H54 (cell line): Measurements from ENCODE around the gene ADAMTS12.
A peak's percentile ranks its signal among the peaks of the same experiment; 100 is the strongest.
"Not testable (repeated sequence)": the region's sequence is repeated elsewhere in the genome, so short reads cannot be mapped to it uniquely, and the experiment has no call there.

Experiments used
- DNase-seq: peaks from one replicate; pipeline ENCODE4 v3.0.0; 2011; ENCODE audit warnings: low spot score, mixed read lengths; ENCODE audit not compliant: insufficient read length
- FAIRE-seq: peaks from 3 replicates; lab custom pipeline; 2011; peaks lifted over from hg19 to GRCh38; lab: Jason Lieb, UNC
- POLR2A ChIP-seq: IDR thresholded peaks from 2 replicates; pipeline ENCODE4 v1.6.1; 2011; ENCODE audit warnings: low read depth, mild to moderate bottlenecking, low read length

Gene ADAMTS12

GRCh38 chr5:33579789-33580188 lies 312.0 kb downstream of the ADAMTS12 start:
- FAIRE-seq (no peak), DNase-seq (no peak)
- TF ChIP-seq POLR2A: no peak

- TF ChIP-seq POLR2A: no peak
- DNase-seq (no peak), FAIRE-seq (no peak)
Observed at GRCh38 chr5:33579152-33579551, 312.6 kb downstream of the ADAMTS12 start.

GRCh38 chr5:33576726-33577590 lies 314.8 kb downstream of the ADAMTS12 start:
- no peak for FAIRE-seq
- TF ChIP-seq POLR2A: no peak

GRCh38 chr5:33565324-33565723 lies 326.5 kb downstream of the ADAMTS12 start:
- TF ChIP-seq POLR2A: no peak
- FAIRE-seq (no peak), DNase-seq (no peak)

More at GRCh38 chr5:33576726-33577590, 314.8 kb downstream of the ADAMTS12 start:
- DNase-seq: no peak

GRCh38 chr5:33563983-33564908 lies 327.5 kb downstream of the ADAMTS12 start:
- TF ChIP-seq POLR2A: no peak
- no peak for DNase-seq

GRCh38 chr5:33563530-33563929 lies 328.3 kb downstream of the ADAMTS12 start:
- FAIRE-seq (no peak), DNase-seq (no peak)
- no peak for TF ChIP-seq POLR2A

More at GRCh38 chr5:33563983-33564908, 327.5 kb downstream of the ADAMTS12 start:
- no peak for FAIRE-seq

- no peak for DNase-seq
- FAIRE-seq: no peak
- TF ChIP-seq POLR2A: no peak
Observed at GRCh38 chr5:33558489-33558888, 333.3 kb downstream of the ADAMTS12 start.

- no peak for FAIRE-seq
- DNase-seq: no peak
- TF ChIP-seq POLR2A: no peak
Observed at GRCh38 chr5:33557605-33558004, 334.2 kb downstream of the ADAMTS12 start.

GRCh38 chr5:33556330-33557328 lies 335.2 kb downstream of the ADAMTS12 start:
- DNase-seq: no peak
- TF ChIP-seq POLR2A: no peak
- peak; percentile 11 for FAIRE-seq

GRCh38 chr5:33549982-33550567 lies 341.7 kb downstream of the ADAMTS12 start:
- no peak for TF ChIP-seq POLR2A
- FAIRE-seq (no peak), DNase-seq (no peak)

GRCh38 chr5:33539790-33540189 lies 352.0 kb downstream of the ADAMTS12 start:
- not testable (repeated sequence) for FAIRE-seq, DNase-seq

GRCh38 chr5:33539212-33539611 lies 352.6 kb downstream of the ADAMTS12 start:
- no peak for TF ChIP-seq POLR2A
- DNase-seq (no peak), FAIRE-seq (no peak)
